NOMO-1 (cell line): ENCODE data around the gene TICRR.
"Not testable (repeated sequence)": the region's sequence is repeated elsewhere in the genome, so short reads cannot be mapped to it uniquely, and the experiment has no call there.

Experiments
- DNase-seq, 2 experiments: peaks; one replicate each; lab custom pipeline; 2025; ENCODE audit not compliant: unreplicated experiment in 2 of 2; lab: John Stamatoyannopoulos, UW

TICRR gene

GRCh38 chr15:89575146-89575655 lies at the start of gene TICRR:
TICRR (plus strand) TSS chr15:89575469; CDS start chr15:89575587, 118 bp downstream.
- DNase-seq: peak; percentile 97 to 99

GRCh38 chr15:89526181-89526580 lies 49.1 kb upstream of the TICRR start:
- DNase-seq: no peak

GRCh38 chr15:89526601-89527441 lies 48.4 kb upstream of the TICRR start:
- DNase-seq: no peak

GRCh38 chr15:89528757-89529352 lies 46.4 kb upstream of the TICRR start:
- no peak for DNase-seq

- DNase-seq: no peak
Measured at GRCh38 chr15:89530976-89531375, 44.3 kb upstream of the TICRR start.

- DNase-seq: no peak
Measured at GRCh38 chr15:89531796-89532537, 43.3 kb upstream of the TICRR start.

- no peak for DNase-seq
Measured at GRCh38 chr15:89533861-89534544, 41.3 kb upstream of the TICRR start.

- no peak for DNase-seq
Measured at GRCh38 chr15:89539027-89539426, 36.2 kb upstream of the TICRR start.

GRCh38 chr15:89542369-89542768 lies 32.9 kb upstream of the TICRR start:
- DNase-seq: no peak

GRCh38 chr15:89543389-89543788 lies 31.9 kb upstream of the TICRR start:
- DNase-seq: no peak

- not testable (repeated sequence) for DNase-seq
Measured at GRCh38 chr15:89549138-89549537, 26.1 kb upstream of the TICRR start.

- DNase-seq: no peak
Measured at GRCh38 chr15:89550427-89550826, 24.8 kb upstream of the TICRR start.

- peak; percentile 42 to 63 for DNase-seq
Measured at GRCh38 chr15:89551550-89551949, 23.7 kb upstream of the TICRR start.

GRCh38 chr15:89553632-89554031 lies 21.6 kb upstream of the TICRR start:
- no peak for DNase-seq

GRCh38 chr15:89554247-89554646 lies 21.0 kb upstream of the TICRR start:
- no peak for DNase-seq

- DNase-seq: no peak
Measured at GRCh38 chr15:89555768-89556167, 19.5 kb upstream of the TICRR start.

- DNase-seq: peak; percentile 28 to 37
Measured at GRCh38 chr15:89556413-89557262, 18.6 kb upstream of the TICRR start.

- DNase-seq: no peak
Measured at GRCh38 chr15:89559769-89560264, 15.5 kb upstream of the TICRR start.

GRCh38 chr15:89566181-89566580 lies 9.1 kb upstream of the TICRR start:
- DNase-seq: no peak
